Measurements from ENCODE around the gene NAPA. TPM values are rescaled to one million over a fixed set of nuclear protein-coding genes. Genes with fewer than 3 reads are reported as not detected.

NAPA gene
- total and polyA plus RNA-seq, 2 of the 13 experiments (the other 11 are each of a cell fraction or from before 2014, with no cell fraction given), result 32.6 to 65.9 TPM

DNA sequence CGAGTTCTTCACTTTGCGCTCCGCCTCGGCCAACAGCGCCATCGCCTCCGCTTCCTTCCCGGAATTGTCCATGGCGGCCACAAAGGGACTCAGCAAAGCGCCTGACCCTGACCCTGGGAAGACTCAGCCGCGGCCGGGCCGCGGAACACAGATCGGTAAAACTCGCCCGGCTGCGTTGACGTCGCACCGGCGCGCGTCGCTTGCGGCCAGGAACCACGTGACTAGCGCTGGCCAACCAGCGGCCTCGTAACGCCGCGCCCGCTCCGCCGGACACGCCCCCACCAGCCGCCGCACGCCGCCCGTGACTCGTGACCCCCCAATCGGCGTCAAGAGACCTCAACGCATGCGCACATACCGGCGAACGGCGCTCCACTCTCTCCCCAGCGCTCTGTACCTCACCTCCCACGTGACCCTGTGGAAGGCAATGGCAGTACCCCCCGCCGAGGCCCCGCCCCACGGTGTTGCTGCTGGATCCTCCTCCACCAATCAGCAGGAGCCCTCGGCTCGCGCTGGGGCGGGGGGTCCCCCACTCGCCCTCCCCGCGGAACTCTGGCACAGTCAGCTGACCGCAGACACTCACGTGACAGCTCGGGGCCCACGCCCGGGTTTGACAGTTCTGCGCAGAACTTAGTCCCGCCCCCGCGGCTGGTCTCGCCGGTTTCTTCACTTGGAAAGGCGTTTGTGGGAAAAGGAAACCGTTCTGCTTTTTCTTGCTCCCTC is at the start of gene NAPA (continued):
- TF ChIP-seq ZNF788 (CRISPR knock-in tag; IDR thresholded peaks at IDR 0.05; ENCODE audit: borderline replicate concordance), result peak; percentile 79; the same call in 1 of the 2 replicates
- peak; percentile 8 for TF ChIP-seq HCFC1 (IDR thresholded peaks at IDR 0.05; ENCODE audit: low read depth, low read length)
- TF ChIP-seq RELA (CRISPR knock-in tag; IDR thresholded peaks at IDR 0.05), result no peak
- no peak for TF ChIP-seq KDM3A (CRISPR knock-in tag; IDR thresholded peaks at IDR 0.05; ENCODE audit: low read depth)
- TF ChIP-seq ZNF891 (CRISPR knock-in tag; IDR thresholded peaks at IDR 0.05), result peak; percentile 53; the same call in 1 of the 2 replicates
- TF ChIP-seq, protein P1, sequence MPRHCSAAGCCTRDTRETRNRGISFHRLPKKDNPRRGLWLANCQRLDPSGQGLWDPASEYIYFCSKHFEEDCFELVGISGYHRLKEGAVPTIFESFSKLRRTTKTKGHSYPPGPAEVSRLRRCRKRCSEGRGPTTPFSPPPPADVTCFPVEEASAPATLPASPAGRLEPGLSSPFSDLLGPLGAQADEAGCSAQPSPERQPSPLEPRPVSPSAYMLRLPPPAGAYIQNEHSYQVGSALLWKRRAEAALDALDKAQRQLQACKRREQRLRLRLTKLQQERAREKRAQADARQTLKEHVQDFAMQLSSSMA (CRISPR knock-in tag; IDR thresholded peaks at IDR 0.05), result no peak
- TF ChIP-seq ZSCAN25 (CRISPR knock-in tag; IDR thresholded peaks at IDR 0.05), result peak; percentile 54; the same call in 1 of the 2 replicates
- peak; percentile 94 for TF ChIP-seq PHF21A (CRISPR knock-in tag; IDR thresholded peaks at IDR 0.05)
- TF ChIP-seq ETV6 (CRISPR knock-in tag; conservative IDR thresholded peaks at IDR 0.05), result no peak
- TF ChIP-seq NFATC3 (CRISPR knock-in tag; IDR thresholded peaks at IDR 0.05), result no peak
- peak; percentile 66 for TF ChIP-seq RBM39 (IDR thresholded peaks at IDR 0.05; ENCODE audit: low read depth, low read length, poor library complexity, severe bottlenecking)
- peak; percentile 87 for TF ChIP-seq ZFY (CRISPR knock-in tag; IDR thresholded peaks at IDR 0.05)
- TF ChIP-seq TAF1 (CRISPR knock-in tag; IDR thresholded peaks at IDR 0.05), result peak; percentile 67; the same call in 1 of the 2 replicates
- TF ChIP-seq GABPB1 (CRISPR knock-in tag; IDR thresholded peaks at IDR 0.05), result peak; percentile 88
- TF ChIP-seq ZNF282 (IDR thresholded peaks at IDR 0.05; ENCODE audit: partially characterized antibody), result no peak
- TF ChIP-seq, protein P2, sequence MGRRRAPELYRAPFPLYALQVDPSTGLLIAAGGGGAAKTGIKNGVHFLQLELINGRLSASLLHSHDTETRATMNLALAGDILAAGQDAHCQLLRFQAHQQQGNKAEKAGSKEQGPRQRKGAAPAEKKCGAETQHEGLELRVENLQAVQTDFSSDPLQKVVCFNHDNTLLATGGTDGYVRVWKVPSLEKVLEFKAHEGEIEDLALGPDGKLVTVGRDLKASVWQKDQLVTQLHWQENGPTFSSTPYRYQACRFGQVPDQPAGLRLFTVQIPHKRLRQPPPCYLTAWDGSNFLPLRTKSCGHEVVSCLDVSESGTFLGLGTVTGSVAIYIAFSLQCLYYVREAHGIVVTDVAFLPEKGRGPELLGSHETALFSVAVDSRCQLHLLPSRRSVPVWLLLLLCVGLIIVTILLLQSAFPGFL (CRISPR knock-in tag; IDR thresholded peaks at IDR 0.05), result no peak
- TF ChIP-seq ZNF274 (CRISPR knock-in tag; IDR thresholded peaks at IDR 0.05), result peak; percentile 51
- no peak for TF ChIP-seq SP140L (CRISPR knock-in tag; IDR thresholded peaks at IDR 0.05; ENCODE audit: borderline replicate concordance)
- no peak for TF ChIP-seq MAFF (IDR thresholded peaks at IDR 0.05; ENCODE audit: low read depth, low read length)
- TF ChIP-seq, protein P3, sequence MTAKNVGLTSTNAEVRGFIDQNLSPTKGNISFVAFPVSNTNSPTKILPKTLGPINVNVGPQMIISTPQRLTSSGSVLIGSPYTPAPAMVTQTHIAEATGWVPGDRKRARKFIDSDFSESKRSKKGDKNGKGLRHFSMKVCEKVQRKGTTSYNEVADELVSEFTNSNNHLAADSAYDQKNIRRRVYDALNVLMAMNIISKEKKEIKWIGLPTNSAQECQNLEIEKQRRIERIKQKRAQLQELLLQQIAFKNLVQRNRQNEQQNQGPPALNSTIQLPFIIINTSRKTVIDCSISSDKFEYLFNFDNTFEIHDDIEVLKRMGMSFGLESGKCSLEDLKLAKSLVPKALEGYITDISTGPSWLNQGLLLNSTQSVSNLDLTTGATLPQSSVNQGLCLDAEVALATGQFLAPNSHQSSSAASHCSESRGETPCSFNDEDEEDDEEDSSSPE (CRISPR knock-in tag; IDR thresholded peaks at IDR 0.05), result peak; percentile 64; the same call in 1 of the 2 replicates
- peak; percentile 49; the same call in 1 of the 2 replicates for TF ChIP-seq KMT2A (CRISPR knock-in tag; IDR thresholded peaks at IDR 0.05)
- peak; percentile 47; the same call in 1 of the 2 replicates for TF ChIP-seq ZNF709 (CRISPR knock-in tag; IDR thresholded peaks at IDR 0.05)
- no peak for TF ChIP-seq ZBTB7B (CRISPR knock-in tag; IDR thresholded peaks at IDR 0.05)
- TF ChIP-seq SIX4 (CRISPR knock-in tag; IDR thresholded peaks at IDR 0.05), result no peak
- peak; percentile 79 for TF ChIP-seq POLR2G (IDR thresholded peaks at IDR 0.05; ENCODE audit: low read depth, low read length)
- no peak for TF ChIP-seq ZSCAN20 (CRISPR knock-in tag; IDR thresholded peaks at IDR 0.05; ENCODE audit: borderline replicate concordance)
- no peak for TF ChIP-seq ZNF615 (CRISPR knock-in tag; IDR thresholded peaks at IDR 0.05; ENCODE audit: borderline replicate concordance)
- TF ChIP-seq HOXA7 (CRISPR knock-in tag; IDR thresholded peaks at IDR 0.05), result no peak
- TF ChIP-seq NFIC (IDR thresholded peaks at IDR 0.05; ENCODE audit: low read length), result no peak
- no peak for TF ChIP-seq RBM22 (optimal IDR thresholded peaks at IDR 0.05; ENCODE audit: low read length)
